ENCODE results near the gene LRRC70. TPM values are rescaled to one million over a fixed set of nuclear protein-coding genes. Genes with fewer than 3 reads are reported as not detected.

LRRC70 gene
- total RNA-seq, 1 donor from 2014 or later, result 1.1 TPM

DNA sequence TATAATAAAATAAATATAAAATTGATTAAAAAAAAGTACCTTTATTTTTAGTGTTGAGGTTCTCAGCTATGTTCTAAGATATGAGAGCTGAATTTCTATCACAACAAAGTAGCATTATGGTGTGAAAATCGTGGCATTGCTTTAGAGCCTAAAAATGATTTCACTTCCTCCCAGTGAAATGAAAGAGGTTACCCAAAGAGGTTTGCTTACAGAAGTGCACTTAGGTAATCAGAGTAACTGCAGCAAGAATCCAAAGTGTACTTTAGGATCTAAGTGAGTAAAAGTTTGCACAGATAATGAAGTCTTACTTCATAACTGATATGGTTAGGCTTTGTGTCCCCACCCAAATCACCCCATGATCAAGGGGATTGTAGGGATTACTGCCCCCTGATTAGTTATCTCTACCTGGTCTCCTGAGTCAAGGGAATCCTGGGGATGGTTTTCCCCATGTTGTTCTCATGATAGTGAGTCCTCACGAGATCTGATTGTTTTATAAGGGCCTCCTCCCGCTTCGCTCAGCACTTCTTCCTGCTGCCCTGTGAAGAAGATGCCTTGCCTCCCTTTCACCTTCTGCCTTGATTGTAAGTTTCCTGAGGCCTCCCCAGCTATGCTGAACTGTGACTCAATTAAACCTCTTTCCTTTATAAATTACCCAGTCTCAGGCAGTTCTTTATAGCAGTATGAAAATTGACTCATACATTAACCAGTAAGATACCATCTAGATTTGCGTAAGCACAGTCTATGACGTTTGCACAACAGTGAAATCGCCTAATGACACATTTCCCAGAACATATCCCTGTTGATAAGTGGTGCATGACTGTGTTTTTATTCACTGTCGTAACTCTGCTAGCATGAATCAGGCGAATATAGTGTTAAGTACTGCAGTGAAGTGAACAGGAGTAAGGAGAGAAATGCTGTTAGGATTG lies 40.3 kb upstream of the LRRC70 start:
- peaks cover 4% of the 10 kb centered on the region for H3K4me1 Mint-ChIP-seq (ENCODE audit: unreplicated experiment)
- no peak for DNase-seq (ENCODE audit: extremely low spot score, unreplicated experiment)
- no peak overlapping the region for H3K27ac Mint-ChIP-seq
- H3K27me3 Mint-ChIP-seq, result no peaks in the 10 kb centered on the region
- no peaks in the 10 kb centered on the region for H3K9me3 Mint-ChIP-seq
- peaks cover 19% of the 10 kb centered on the region for H3K36me3 Mint-ChIP-seq
- no peak overlapping the region for H3K4me3 Mint-ChIP-seq
- TF ChIP-seq, protein P1, sequence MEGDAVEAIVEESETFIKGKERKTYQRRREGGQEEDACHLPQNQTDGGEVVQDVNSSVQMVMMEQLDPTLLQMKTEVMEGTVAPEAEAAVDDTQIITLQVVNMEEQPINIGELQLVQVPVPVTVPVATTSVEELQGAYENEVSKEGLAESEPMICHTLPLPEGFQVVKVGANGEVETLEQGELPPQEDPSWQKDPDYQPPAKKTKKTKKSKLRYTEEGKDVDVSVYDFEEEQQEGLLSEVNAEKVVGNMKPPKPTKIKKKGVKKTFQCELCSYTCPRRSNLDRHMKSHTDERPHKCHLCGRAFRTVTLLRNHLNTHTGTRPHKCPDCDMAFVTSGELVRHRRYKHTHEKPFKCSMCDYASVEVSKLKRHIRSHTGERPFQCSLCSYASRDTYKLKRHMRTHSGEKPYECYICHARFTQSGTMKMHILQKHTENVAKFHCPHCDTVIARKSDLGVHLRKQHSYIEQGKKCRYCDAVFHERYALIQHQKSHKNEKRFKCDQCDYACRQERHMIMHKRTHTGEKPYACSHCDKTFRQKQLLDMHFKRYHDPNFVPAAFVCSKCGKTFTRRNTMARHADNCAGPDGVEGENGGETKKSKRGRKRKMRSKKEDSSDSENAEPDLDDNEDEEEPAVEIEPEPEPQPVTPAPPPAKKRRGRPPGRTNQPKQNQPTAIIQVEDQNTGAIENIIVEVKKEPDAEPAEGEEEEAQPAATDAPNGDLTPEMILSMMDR (conservative IDR thresholded peaks at IDR 0.05), result no peak

DNA sequence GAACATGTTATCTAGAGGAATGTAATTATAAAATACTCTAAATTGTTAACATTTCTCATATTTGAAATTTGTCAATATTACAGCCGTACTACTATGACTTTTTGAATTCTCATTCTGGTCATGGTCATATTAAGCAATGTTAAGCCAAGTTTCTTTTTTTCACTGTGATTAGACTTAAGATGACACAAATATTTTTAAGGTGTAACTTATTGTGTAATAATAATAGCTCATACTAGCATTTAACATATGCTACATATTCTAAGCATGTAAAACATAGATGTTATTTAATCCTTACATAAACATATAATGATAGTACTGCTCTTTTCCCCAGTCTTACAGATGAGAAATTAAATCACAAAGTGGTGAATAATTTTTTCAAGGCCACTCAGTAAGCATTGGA lies 35.9 kb upstream of the LRRC70 start:
- H3K9me3 Mint-ChIP-seq, result no peaks in the 10 kb centered on the region
- no peak overlapping the region for H3K4me3 Mint-ChIP-seq
- peaks cover 4% of the 10 kb centered on the region for H3K4me1 Mint-ChIP-seq (ENCODE audit: unreplicated experiment)
- TF ChIP-seq, protein P1 (conservative IDR thresholded peaks at IDR 0.05), result no peak
- H3K27ac Mint-ChIP-seq, result no peak overlapping the region
- no peaks in the 10 kb centered on the region for H3K27me3 Mint-ChIP-seq
- H3K36me3 Mint-ChIP-seq, result peaks cover 38% of the 10 kb centered on the region
- DNase-seq (ENCODE audit: extremely low spot score, unreplicated experiment), result no peak

DNA sequence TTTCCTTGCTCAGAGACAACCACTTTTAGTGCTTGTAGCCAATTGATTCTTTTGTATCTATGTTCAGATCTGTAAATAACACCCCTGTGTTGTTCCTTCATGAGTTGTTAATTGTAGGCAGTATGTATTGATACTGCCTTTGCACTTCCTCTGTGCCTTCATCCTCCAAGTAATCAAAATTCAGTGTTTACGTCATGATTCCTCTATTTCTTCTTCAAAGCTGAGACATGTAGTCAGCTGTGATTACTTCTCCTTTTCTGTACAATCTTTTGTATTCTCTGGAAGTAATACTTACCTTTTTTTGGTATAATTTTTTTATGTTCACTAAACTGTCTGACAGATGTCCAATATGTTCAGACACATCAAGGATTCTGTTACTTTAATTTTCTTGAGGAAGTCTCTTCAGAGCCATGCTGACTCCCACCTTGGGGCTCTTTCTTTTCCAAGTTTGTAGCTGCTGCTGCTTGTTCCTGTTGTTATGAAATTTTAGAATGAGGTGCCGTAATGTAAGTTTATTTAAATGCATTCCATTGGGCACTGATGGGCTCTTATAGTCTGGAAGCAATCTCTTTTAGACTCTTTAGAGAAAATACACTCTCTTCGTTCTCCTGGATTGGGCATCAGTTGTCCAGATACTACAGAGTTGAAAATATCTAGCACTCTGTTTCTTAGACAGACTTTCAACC lies 30.5 kb upstream of the LRRC70 start:
- Mint-ChIP-seq H3K4me1 (ENCODE audit: unreplicated experiment) (no peaks in the 10 kb centered on the region), H3K9me3 (no peaks in the 10 kb centered on the region), H3K4me3 (no peak overlapping the region), H3K36me3 (peaks cover 27% of the 10 kb centered on the region), H3K27me3 (no peaks in the 10 kb centered on the region), H3K27ac (no peak overlapping the region)
- TF ChIP-seq, protein P1 (conservative IDR thresholded peaks at IDR 0.05), result no peak
- no peak for DNase-seq (ENCODE audit: extremely low spot score, unreplicated experiment)

DNA sequence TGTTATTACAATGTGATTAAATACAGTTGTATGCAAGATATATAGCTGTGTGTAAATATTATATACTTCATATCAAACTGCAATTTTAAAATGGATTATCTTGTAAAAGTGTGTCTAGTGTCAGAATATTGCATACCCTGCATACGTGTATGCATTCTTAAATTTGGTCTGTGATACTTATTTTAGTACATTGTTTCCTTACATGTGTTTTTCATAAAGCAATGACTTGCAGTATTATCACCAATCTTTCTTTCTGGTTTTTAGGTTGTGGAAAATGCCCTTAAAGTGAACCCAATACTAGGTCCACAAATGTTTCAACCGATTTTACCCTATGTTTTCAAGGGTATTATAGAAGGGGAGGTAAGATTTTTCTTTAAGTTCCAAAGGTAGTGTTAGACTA lies 28.5 kb upstream of the LRRC70 start:
- H3K27ac Mint-ChIP-seq, result no peak overlapping the region
- no peak for DNase-seq (ENCODE audit: extremely low spot score, unreplicated experiment)
- no peak overlapping the region for H3K4me3 Mint-ChIP-seq
- H3K27me3 Mint-ChIP-seq, result no peaks in the 10 kb centered on the region
- H3K36me3 Mint-ChIP-seq, result peaks cover 17% of the 10 kb centered on the region
- TF ChIP-seq, protein P1 (conservative IDR thresholded peaks at IDR 0.05), result no peak
- no peaks in the 10 kb centered on the region for H3K9me3 Mint-ChIP-seq
- H3K4me1 Mint-ChIP-seq (ENCODE audit: unreplicated experiment), result no peaks in the 10 kb centered on the region

DNA sequence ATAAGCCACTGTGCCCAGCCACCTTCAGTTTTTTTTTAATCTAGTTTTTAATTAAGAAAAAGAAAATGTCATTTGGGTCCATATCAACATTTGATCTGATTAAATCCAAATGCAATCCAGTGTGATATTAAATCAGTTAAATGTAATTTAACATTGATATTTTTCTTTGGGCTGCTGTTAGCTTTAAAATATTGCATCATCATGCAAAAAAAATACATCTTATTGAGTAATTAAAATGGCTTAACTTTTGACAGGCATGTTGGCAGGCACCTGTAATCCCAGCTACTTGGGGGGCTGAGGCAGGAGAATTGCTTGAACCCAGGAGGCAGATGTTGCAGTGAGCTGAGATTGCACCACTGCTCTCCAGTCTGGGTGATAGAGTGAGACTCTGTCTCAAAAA lies 22.7 kb upstream of the LRRC70 start:
- peaks cover 26% of the 10 kb centered on the region for H3K36me3 Mint-ChIP-seq
- DNase-seq (ENCODE audit: extremely low spot score, unreplicated experiment), result no peak
- H3K27ac Mint-ChIP-seq, result no peak overlapping the region
- H3K4me3 Mint-ChIP-seq, result no peak overlapping the region
- TF ChIP-seq, protein P1 (conservative IDR thresholded peaks at IDR 0.05), result no peak
- no peaks in the 10 kb centered on the region for H3K27me3 Mint-ChIP-seq
- no peaks in the 10 kb centered on the region for H3K9me3 Mint-ChIP-seq
- H3K4me1 Mint-ChIP-seq (ENCODE audit: unreplicated experiment), result no peaks in the 10 kb centered on the region

Measured in type B pancreatic cell (in vitro differentiated cells).